GM18868 (cell line): ENCODE data around the gene MAML3.
A peak's percentile ranks its signal among the peaks of the same experiment; 100 is the strongest.

ENCODE experiments used
- ATAC-seq: cut with Tn5 transposase; IDR thresholded peaks from one replicate; pipeline ENCODE4 v1.9.1; 2021; ENCODE audit warnings: mild to moderate bottlenecking, moderate library complexity; ENCODE audit not compliant: unreplicated experiment

The MAML3 gene

DNA sequence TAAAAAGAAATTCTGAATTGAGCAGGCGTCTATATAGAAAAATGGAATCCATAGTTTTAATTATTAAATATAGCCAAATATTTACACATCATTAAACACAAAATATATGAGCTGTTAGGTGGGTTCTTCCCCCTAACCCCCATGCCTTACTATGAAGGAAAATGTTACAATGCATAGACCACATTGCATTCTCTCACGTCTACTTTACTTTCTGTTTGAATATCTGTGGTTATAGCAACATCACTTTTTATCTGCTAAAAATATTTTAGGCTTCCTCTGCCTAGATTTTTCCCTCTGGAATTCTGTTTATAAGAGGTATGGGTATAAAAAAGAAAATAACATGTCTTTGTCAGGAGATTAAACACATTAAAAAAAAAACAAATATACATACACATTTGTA lies 73.1 kb downstream of the MAML3 start:
- ATAC-seq, result no peak

DNA sequence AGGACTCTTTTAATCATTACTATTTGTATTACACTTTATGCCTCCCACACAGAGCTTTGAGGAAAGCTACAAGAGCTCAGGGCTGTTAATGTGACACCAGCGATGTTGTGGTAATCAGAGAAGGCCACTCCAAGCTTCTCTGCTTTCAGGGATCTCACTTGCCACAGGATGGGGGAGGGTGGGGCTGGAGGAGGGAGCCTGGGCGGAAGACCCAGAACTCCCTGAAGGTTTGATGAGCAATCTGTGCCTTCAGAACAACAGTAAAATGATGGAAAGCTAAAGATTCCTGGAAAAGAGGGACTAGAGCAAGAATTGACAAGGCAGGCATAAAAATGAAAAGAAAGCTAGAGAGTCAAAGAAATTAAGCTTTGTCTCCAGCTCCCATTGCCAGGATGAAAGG lies 75.6 kb downstream of the MAML3 start:
- ATAC-seq, result no peak

DNA sequence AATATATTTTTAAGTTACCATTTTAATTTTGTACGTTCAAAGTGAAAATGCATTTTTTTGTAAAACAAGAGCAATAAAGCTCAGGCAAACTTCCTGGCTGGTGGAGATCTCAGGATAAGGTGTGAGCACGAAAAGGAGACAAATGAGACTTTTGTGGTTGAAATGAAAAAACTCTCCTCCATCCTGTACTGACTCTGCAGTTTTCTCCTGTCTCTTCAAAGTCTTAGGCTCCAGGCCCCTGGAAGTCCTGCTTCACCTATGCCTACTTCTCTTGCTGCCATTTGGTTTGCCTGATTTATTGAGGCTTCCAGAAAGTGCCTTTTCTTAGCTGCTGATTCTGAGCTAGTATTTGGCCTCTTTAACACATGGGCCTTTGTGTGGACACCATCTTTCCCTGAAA lies 77.7 kb downstream of the MAML3 start:
- ATAC-seq, result no peak

DNA sequence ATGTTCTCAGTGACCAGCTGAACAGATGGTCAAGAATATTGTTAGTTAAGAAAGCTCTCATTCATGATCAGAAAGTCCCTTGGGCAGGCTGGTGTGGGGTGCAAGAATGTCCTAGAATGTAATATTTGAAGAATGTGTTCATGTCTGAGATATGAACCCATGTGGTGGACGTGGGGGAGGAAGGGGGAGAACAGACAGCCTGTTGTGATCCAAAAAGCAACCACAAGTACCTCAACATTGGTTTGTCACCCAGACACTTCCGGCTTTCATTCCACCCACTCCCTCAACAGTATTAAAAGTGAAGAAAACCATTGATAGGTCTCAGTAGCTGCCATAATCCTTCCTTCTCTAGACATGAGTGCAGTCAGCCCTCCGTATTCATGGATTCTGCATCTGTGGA lies 82.2 kb downstream of the MAML3 start:
- ATAC-seq, result peak; percentile 94

DNA sequence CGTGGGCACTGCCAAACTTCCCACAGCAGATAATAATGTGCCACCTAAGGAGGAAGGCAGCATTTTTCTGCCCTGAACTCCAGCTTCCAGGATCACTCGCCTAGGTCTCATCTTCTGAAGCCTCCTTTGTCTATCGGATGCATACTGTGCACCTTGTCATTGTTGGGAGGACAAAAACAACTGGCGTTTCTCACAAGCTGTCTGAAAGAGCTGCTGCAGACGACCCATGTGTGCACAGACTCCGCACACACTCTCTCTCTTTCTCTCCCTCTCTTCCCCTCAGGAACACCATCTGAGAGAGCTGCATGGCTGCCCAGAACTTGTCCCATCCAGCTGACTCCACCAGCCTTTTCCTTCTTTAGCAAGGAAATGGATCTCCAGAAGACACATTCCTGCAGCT lies 83.0 kb downstream of the MAML3 start:
- no peak for ATAC-seq

DNA sequence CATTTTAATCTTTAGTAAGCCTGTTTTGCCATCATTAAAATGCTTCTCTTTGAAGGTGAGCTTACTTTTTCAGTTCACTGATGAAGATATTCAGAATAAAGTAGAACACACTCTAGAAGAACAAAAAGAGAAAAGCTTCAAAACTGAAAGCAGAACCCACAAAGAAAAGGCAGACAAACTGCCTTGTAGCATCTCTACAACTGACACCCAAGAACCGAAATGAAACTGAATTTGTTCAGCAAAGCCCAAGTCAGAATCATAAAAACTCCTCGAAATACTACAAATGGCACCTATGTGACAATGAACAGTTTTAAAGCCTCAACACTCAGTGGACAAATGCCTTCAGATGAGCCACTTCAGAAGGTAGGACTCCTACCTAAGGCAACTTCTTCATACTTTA lies 83.6 kb downstream of the MAML3 start:
- ATAC-seq, result no peak

DNA sequence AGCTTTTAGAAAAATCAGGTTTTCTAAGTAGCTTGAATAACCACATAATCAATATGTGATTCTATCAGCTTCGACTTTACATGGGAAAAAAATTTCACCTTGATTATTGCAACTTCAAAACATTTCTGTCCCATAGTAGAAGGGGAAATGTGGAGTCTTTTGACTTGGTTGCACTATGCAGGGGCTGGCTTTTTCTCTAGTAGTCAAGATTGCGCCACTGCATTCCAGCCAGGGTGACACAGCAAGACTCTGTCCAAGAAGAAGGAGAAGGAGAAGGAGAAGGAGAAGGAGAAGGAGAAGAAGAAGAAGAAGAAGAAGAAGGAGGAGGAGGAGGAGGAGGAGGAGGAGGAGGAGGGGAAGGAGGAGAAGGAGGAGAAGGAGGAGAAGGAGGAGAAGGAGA lies 84.9 kb downstream of the MAML3 start:
- ATAC-seq, result no peak

DNA sequence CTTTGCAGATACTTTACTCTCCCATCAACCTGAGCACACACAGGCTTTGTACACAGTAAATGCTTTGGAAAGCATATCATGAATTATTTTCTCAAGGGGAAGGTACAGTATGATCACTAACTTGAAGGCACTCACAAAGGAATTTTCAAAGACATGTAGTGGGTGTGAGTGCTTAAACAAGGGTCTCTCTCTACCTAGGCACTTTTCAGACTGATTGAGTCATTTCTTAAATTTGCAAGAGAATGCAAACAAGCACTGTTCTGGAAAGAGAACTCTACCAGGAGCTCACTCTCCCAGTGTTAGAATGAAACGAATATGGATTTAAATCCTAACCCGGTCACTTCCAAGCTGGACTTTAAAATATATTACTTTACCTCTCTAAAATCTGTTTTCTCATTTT lies 85.7 kb downstream of the MAML3 start:
- no peak for ATAC-seq

DNA sequence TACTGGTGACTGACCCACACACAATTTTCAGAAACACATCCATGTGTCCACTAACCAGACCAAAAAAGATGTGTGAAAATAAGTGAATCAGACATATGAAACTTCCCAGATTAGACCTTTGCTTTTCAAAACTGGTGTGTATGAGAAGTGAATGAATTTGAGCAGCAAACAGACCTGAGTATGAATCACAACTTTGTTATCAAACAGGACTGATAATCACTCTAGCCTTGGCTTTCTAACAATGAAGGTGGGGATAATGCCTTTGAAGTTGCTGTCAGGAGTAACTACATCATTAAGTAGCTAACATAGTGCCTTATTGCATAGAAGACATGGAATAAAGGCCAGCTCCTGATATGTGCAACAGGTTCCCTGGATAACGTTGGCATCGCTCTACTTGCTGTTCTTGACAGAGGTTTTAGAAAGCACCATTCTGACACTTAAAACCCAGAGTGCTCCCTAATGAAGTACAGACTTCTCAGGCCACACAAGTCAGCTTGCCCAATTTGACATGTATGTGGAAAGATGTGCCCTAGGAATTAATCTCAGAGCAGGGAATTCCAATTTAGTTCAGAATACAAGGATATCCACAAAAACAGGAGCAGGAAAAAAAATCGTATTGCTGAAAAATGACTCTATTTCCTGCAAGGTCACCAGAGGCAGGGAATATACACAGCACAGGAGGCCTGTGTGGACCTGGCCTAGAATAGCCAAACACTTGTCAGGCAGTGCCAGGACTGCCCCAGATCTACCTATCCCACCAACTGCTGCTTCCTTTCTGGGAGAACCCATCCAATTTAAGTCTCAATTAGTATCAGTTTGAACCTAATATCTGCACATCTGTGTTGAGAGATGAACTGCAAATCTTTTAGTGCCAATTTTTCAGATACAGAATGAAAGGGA lies 87.7 kb downstream of the MAML3 start:
- no peak for ATAC-seq

DNA sequence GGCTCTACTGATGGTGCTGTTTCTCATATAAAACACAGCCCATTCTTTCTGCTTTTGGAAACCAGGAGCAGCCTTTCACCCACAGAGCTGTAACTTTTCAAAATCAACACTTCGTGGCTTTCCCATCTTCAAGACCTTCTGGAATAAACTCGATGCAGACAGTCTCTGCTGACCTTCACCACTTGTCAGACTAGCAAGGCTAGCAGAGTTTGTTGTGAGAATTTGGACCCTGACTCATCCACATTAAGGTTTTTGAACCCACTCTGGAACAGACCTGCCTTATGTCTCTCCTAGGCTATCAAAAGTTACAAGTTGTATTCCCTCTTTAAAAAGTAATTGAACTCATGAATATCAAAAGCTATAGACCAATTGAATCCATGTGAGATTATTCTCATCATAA lies 88.6 kb downstream of the MAML3 start:
- ATAC-seq, result no peak

DNA sequence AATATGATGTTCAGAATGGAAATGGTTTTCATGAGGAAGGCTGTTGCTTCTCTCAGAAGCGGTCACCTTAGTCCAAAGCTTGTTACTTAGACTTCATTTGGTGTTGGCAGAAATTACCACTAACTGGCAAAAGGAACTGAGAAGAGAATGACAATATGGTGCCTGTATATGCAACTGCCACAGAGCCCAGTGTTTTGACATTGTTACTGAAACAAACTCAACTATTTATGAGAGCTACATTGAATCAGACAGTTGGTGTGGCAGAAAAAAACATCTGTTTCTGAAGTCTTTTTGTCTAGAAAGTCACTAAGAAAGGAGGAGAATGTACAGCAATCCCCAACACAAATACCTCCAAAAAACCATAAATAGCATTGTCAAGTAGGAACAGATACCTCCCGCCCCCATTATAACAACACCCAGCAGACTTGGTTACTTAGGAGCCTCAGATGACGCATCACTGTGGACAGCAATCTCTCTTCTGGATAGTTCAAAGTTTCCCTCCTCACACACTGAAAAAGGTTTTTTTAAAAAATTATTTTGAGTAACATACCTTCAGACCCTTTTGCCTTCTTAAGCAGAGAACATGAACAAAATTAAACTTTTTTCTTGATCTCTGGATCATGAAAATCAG lies 92.2 kb downstream of the MAML3 start:
- no peak for ATAC-seq

DNA sequence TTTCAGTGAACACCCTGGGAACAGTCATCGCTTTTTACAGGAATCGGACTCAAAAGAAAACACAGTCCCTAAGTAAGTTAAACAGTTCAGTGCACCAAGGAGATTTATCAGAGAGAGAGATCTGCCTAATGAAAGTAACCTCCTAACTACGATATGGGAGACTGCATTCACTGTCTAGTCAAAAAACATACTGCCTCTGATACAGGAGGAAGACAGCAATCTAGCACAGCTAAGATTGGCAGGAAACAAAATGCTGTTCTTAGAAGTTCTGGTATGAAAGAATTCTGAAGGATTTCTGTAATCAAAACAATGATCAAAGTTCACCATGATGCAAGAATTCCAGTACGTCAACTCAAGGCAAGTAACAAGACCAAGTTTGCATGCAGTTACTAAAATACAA lies 92.8 kb downstream of the MAML3 start:
- no peak for ATAC-seq

DNA sequence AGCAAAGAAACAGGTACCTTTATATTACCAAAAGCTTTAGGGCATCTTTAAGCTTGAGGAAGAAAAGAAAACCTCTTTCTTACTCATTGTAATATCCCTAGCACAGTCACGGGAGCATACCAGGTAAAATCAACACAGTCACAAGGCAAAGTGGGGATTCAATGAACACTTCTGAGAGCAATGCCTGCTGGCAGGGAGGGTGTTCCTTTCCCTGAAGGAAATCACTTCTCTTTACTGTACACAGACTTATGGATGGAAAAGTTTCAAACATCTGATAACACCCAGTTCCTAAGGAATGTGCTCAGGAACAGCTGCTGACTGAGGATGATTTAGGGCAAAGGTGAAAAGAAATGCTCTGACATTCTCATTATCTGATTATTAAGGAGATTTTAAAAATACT lies 94.8 kb downstream of the MAML3 start:
- ATAC-seq, result no peak

DNA sequence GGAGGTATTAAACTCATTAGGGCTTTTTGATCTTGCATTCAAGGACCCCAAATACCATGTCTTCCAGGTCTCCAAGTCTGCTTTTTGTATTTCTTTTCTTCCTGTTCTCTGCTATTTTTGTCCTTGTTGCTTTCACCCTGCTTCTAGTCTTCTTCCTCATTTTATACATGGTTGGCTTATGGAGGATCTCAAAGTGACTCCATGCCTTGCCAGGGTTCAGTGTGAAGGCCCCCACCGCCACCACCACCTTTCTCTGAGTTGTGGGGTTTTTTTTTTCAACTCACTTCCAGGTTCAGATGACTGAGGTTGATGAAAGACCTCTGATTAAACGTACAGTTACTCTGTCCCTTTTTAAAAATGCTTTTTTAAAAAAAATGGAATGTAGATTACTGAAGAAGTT lies 96.3 kb downstream of the MAML3 start:
- no peak for ATAC-seq

DNA sequence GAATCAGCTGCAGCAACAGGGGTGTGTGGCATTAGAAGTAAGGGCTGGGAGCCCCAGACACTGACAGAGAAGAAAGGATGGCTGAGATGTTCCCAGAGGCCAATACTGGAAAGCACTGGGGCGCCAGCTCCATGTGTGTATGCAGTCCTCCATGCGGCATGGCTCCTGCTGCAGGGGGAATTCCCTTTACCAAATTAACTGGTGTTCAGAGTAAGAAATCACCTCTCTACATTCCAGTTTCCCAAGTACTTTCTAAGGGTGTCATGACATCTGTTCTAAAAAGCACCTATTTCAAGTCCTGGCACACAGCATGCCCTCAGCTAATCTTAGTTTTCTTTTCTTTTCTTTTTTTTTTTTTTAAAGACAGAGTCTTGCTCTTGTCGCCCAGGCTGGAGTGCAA lies 98.0 kb downstream of the MAML3 start:
- ATAC-seq, result no peak

DNA sequence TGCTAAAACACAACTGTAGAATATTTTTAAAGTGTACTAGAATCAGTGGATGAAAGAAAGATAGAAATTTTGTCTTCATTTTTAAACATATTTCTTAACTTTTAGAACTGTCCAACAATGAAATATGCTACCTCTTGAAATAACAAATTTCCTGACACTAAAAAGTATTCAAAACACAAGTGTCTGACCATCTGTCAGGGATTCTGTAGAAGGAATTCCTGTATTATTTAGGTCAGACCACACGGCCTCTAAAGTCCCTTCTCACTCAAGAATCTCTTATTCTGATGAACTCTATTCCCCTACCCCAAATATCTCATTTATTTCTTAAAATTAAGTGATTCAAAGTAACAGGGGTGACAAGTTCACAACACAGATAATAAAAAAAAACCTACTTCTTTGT lies 99.1 kb downstream of the MAML3 start:
- ATAC-seq, result no peak

DNA sequence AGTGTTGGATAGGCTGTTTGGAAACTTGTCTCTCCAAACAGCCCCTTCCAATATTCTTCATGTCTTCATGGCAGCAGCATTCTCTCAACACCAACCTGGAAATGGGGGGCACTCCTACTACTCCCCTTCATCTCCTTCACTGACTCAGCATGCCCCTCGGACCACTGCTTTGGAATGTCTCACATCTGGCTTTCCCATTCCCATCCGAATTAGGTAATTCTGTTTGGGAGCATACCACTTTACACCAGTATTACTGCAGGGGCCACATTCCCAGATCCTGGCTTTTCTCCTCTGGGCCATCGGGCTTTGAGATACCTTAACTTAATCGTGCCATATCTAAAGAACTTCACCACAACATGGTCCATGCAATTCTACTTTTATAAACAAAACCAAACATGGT lies 100.8 kb downstream of the MAML3 start:
- no peak for ATAC-seq

DNA sequence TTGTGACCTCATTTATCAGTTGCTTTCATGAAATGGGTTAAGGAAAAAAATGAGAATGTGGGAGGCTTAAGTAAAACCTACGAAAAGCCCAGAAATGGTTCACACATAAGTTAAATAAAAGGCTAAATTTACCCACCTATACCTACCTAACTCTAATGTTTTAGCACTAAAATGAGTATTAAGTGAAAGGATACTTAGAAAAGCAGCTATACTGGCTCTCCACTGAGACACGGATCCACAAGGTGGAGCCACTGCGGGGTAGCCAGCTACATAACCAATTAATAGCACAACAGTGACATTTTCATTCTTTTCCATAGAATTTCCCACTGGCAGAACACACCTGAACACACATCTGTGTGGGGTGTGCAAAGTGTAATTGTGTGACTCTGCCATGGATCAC lies 101.9 kb downstream of the MAML3 start:
- no peak for ATAC-seq

DNA sequence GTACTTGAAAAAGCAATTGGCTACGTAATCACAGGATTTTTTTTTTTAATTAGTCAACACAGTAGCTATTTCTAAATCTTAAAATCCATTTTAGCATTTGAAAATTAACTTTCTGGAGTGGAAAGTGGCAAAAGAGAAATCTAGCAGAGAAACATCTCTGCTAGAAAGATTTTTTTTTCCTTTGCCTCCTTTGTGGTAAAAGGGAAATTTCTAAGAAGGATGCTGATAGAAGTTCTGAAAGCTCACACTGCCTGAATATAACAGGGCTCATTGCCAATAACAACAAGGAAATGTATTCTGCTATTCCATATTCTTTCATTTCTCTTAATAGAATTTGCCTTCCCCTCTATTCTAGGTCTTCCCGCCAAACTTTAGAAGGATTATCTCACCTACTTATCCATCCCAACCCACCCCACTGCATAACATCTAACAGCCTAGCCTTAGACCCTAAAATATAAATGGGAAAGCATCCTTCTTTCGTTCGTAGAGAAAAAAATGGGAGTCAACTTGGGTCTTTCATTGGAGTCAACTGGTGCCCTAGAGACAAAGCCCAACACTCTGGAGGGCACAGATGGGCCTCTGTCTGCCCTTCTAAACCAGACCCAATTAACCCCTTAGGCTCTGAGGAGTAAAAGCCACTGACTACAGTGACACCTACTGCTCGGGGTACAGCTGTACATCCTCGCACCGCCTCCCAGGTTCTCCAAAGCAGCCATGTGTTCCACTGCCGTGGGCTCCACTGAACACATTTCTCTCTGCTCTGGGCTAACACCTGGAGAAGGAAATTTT lies 103.9 kb downstream of the MAML3 start:
- ATAC-seq, result peak; percentile 57

DNA sequence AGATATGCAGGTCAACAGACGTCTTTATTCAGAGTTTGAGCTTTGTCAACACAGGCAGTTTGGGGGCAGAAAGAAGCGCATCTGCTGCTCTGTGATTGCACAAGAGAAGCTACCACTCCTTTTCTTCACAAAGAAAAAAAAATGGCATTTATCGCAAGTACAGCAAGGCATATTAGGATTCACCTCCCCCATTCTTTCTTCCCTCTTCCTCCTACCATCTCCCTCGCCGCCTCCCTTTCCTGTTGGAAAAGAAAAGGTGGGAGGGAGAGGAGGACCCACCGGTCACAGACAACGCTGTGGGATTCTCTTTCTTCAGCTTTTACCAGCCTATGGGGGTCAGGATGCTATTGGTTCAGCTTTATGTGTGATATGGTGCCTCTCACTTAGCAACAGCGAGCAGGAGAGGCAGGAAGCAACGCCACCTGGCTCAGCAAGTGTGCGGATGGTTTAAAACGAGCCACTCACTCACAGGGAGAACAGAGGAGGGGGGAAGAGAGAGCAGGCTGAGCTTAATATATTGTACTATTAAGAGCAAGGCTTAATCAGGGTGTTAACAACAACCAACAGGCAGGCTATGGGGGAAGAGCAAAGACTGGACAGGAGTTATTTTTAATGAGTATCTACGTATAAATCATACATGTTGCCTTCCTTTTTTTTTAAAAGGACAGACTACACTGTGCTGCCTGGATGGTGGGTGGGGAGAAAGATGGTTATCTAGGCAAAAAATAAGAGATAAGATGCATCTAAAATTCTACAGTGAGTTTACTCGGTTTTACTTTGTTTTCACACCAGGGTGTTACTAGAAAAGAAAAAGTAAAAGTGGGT lies 104.7 kb downstream of the MAML3 start:
- ATAC-seq, result peak; percentile 79

DNA sequence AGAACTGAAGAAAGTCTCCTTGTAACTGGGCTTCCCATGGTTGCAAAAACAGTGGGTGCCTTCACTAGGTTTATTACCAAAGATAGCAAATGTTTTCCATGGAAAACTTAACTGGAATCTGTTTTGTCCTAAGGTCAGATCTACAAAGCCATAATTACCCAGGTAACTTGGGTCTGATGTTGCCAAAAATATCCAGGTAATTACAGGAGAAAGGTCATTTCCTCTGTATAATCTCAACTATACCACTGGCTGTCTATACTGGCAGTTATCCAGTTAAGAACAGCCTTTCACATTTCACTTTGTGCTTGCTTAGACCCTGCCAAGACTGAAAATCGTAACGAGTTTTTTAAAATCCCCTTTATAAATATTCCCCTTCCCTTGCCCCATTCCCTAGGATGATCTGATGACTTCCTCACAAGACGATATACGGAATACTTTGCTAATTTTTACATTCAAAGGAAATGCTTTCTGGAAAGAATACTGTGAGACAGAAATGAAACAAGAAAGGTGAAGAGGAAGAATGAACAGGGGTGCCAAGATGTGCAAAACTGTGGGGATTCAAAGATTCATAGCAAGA lies 105.5 kb downstream of the MAML3 start:
- ATAC-seq, result no peak
